ENCODE measurements around the gene CTNNB1. TPM values are rescaled to one million over a fixed set of nuclear protein-coding genes. Genes with fewer than 3 reads are reported as not detected.

The CTNNB1 gene
- total RNA-seq: 603 and 698 TPM in 2 replicates

GRCh38 chr3:41198950-41199865, at the start of gene CTNNB1:
Gene CTNNB1 (plus strand): TSS chr3:41199505. CDS start chr3:41224069, 24,564 bp downstream.

Small RNA genes lying within 50 kb of the gene (small RNA-seq; reads per million reads assigned to genes)
- gene MRPS31P1: not detected

Measured in subcutaneous preadipocyte (primary cell).